ENCODE results near the gene KRT26.

- TF ChIP-seq, protein P1, sequence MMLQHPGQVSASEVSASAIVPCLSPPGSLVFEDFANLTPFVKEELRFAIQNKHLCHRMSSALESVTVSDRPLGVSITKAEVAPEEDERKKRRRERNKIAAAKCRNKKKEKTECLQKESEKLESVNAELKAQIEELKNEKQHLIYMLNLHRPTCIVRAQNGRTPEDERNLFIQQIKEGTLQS (CRISPR knock-in tag; conservative IDR thresholded peaks at IDR 0.05), result no peak
- TF ChIP-seq PRRX2 (CRISPR knock-in tag; IDR thresholded peaks at IDR 0.05) (no peak), NFYB (CRISPR knock-in tag; conservative IDR thresholded peaks at IDR 0.05; ENCODE audit: low read depth) (no peak), ZNF416 (CRISPR knock-in tag; IDR thresholded peaks at IDR 0.05) (no peak), MAX (CRISPR knock-in tag; IDR thresholded peaks at IDR 0.05) (no peak), NR3C1 (CRISPR knock-in tag; conservative IDR thresholded peaks at IDR 0.05; ENCODE audit: low read depth) (no peak), ZNF232 (CRISPR knock-in tag; IDR thresholded peaks at IDR 0.05) (no peak)
- TF ChIP-seq, protein P2, sequence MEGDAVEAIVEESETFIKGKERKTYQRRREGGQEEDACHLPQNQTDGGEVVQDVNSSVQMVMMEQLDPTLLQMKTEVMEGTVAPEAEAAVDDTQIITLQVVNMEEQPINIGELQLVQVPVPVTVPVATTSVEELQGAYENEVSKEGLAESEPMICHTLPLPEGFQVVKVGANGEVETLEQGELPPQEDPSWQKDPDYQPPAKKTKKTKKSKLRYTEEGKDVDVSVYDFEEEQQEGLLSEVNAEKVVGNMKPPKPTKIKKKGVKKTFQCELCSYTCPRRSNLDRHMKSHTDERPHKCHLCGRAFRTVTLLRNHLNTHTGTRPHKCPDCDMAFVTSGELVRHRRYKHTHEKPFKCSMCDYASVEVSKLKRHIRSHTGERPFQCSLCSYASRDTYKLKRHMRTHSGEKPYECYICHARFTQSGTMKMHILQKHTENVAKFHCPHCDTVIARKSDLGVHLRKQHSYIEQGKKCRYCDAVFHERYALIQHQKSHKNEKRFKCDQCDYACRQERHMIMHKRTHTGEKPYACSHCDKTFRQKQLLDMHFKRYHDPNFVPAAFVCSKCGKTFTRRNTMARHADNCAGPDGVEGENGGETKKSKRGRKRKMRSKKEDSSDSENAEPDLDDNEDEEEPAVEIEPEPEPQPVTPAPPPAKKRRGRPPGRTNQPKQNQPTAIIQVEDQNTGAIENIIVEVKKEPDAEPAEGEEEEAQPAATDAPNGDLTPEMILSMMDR (IDR thresholded peaks at IDR 0.05), result no peak
- TF ChIP-seq, protein P3, sequence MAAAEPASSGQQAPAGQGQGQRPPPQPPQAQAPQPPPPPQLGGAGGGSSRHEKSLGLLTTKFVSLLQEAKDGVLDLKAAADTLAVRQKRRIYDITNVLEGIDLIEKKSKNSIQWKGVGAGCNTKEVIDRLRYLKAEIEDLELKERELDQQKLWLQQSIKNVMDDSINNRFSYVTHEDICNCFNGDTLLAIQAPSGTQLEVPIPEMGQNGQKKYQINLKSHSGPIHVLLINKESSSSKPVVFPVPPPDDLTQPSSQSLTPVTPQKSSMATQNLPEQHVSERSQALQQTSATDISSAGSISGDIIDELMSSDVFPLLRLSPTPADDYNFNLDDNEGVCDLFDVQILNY (CRISPR knock-in tag; IDR thresholded peaks at IDR 0.05), result no peak
- TF ChIP-seq, protein P4, sequence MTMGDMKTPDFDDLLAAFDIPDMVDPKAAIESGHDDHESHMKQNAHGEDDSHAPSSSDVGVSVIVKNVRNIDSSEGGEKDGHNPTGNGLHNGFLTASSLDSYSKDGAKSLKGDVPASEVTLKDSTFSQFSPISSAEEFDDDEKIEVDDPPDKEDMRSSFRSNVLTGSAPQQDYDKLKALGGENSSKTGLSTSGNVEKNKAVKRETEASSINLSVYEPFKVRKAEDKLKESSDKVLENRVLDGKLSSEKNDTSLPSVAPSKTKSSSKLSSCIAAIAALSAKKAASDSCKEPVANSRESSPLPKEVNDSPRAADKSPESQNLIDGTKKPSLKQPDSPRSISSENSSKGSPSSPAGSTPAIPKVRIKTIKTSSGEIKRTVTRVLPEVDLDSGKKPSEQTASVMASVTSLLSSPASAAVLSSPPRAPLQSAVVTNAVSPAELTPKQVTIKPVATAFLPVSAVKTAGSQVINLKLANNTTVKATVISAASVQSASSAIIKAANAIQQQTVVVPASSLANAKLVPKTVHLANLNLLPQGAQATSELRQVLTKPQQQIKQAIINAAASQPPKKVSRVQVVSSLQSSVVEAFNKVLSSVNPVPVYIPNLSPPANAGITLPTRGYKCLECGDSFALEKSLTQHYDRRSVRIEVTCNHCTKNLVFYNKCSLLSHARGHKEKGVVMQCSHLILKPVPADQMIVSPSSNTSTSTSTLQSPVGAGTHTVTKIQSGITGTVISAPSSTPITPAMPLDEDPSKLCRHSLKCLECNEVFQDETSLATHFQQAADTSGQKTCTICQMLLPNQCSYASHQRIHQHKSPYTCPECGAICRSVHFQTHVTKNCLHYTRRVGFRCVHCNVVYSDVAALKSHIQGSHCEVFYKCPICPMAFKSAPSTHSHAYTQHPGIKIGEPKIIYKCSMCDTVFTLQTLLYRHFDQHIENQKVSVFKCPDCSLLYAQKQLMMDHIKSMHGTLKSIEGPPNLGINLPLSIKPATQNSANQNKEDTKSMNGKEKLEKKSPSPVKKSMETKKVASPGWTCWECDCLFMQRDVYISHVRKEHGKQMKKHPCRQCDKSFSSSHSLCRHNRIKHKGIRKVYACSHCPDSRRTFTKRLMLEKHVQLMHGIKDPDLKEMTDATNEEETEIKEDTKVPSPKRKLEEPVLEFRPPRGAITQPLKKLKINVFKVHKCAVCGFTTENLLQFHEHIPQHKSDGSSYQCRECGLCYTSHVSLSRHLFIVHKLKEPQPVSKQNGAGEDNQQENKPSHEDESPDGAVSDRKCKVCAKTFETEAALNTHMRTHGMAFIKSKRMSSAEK (CRISPR knock-in tag; IDR thresholded peaks at IDR 0.05; ENCODE audit: borderline replicate concordance), result no peak
- TF ChIP-seq, protein P5, sequence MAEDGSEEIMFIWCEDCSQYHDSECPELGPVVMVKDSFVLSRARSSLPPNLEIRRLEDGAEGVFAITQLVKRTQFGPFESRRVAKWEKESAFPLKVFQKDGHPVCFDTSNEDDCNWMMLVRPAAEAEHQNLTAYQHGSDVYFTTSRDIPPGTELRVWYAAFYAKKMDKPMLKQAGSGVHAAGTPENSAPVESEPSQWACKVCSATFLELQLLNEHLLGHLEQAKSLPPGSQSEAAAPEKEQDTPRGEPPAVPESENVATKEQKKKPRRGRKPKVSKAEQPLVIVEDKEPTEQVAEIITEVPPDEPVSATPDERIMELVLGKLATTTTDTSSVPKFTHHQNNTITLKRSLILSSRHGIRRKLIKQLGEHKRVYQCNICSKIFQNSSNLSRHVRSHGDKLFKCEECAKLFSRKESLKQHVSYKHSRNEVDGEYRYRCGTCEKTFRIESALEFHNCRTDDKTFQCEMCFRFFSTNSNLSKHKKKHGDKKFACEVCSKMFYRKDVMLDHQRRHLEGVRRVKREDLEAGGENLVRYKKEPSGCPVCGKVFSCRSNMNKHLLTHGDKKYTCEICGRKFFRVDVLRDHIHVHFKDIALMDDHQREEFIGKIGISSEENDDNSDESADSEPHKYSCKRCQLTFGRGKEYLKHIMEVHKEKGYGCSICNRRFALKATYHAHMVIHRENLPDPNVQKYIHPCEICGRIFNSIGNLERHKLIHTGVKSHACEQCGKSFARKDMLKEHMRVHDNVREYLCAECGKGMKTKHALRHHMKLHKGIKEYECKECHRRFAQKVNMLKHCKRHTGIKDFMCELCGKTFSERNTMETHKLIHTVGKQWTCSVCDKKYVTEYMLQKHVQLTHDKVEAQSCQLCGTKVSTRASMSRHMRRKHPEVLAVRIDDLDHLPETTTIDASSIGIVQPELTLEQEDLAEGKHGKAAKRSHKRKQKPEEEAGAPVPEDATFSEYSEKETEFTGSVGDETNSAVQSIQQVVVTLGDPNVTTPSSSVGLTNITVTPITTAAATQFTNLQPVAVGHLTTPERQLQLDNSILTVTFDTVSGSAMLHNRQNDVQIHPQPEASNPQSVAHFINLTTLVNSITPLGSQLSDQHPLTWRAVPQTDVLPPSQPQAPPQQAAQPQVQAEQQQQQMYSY (CRISPR knock-in tag; IDR thresholded peaks at IDR 0.05), result no peak
Measured at GRCh38 chr17:40726919-40727318, 45.1 kb downstream of the KRT26 start.
